Activated T-helper 1 cell treated with Interleukin-2 at 50 U/mL for 16 hours (primary cell): ENCODE results near the gene SMYD5.

Experiments used
- DNase-seq: peaks from one replicate; pipeline ENCODE4 v3.0.0-alpha.2; 2020; ENCODE audit warnings: low read depth

The SMYD5 gene

GRCh38 chr2:73238976-73239375 lies 24.9 kb downstream of the SMYD5 start:
- no peak for DNase-seq

DNA sequence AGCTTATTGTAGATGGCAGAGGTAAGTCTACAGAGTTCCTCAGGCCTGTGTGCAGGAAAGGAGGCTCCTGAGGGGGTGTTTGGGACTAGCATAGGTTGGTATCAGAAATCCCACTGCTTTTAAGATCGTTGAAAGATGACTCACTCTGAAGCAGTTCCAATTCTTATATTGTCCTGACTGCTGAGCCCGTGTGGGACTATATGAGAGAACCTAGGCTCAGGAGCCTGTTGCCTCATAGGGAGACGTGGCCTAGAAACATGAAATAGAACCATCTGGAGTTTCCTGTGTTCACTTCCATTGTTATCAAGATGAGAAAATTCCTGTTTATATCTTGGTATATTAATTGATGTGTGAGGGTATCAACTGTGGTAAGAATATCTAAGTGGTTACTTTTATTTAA lies 25.7 kb downstream of the SMYD5 start:
- no peak for DNase-seq

- no peak for DNase-seq
Measured at GRCh38 chr2:73243884-73244570, 30.0 kb downstream of the SMYD5 start.

GRCh38 chr2:73244580-73244979 lies 30.5 kb downstream of the SMYD5 start:
- DNase-seq, result no peak

GRCh38 chr2:73246850-73247249 lies 32.8 kb downstream of the SMYD5 start:
- no peak for DNase-seq

GRCh38 chr2:73249636-73250035 lies 35.6 kb downstream of the SMYD5 start:
- DNase-seq, result no peak

DNA sequence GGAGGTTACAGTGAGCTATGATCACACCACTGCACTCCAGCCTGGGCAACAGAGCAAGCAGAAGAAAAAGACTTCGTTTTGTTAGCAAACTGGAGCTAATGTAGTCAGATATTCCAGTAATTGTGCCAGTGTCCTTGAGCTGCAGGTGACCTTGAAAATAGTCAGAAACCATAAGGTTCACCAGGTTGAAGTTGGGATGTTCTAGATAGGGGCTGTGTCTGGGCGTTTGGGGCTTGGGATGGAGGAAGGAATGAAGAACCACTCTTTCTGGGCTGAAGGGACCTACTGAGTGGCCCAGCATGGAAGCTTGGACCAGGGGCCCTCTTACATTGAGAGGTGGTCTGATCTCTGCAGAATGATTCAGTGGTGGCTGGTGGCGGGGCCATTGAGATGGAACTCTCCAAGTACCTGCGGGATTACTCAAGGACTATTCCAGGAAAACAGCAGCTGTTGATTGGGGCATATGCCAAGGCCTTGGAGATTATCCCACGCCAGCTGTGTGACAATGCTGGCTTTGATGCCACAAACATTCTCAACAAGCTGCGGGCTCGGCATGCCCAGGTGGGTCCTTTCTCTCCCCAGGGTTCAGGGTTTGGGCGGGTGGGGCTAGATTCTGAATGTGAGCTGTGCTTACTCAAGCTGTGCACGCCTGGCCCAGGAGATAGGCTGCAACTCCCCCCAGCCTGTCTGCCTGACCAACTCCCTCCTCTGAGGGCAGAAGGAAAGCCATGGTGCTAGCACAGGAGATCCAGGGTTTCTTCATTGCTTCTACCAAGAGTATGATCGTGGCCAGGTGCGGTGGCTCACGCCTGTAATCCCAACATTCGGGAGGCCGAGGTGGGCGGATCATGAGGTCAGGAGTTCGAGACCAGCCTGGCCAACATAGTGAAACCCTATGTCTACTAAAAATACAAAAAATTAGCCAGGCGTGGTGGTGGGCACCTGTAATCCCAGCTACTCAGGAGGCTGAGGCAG lies 37.1 kb downstream of the SMYD5 start:
- no peak for DNase-seq

GRCh38 chr2:73252238-73253027 lies 38.4 kb downstream of the SMYD5 start:
- DNase-seq, result no peak

DNA sequence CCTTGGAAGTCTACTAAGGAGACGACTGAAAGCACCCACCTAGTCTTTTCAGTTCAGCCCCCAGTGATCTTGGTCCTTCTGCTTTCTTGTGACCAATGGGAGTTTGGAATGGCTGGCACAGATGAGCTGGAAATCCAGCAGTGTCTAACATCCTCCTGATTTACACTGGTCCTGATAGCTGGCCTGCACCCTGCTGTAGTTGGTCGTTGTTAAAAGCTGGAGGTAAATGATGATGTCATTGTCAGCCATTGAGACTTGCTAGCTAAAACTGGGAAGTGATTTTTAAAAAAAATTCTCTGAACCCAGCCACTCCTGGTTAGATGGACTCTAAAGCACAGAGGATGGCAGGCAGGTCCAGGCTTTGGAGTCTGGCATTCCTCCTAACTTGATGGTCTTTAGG lies 39.4 kb downstream of the SMYD5 start:
- DNase-seq, result no peak

DNA sequence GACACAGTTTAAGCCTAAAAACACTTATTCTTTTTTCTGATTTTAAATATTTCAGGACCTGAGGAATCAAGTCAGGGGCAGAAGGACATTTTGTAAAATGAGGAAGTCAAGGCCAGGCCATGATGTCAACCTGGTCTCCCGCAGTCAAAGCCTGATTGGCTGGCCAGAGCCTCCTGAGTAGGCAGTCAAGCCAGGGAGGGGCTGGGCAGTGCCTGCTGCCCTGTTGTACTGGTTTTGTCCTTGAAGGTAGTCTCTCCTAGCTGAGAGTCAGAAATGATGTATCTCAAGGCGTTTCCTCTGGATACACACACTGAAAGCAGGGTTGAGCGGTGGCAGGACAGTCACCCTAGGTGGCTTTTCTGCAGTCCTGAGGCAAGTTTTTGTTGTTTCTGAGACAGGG lies 39.9 kb downstream of the SMYD5 start:
- DNase-seq, result no peak

DNA sequence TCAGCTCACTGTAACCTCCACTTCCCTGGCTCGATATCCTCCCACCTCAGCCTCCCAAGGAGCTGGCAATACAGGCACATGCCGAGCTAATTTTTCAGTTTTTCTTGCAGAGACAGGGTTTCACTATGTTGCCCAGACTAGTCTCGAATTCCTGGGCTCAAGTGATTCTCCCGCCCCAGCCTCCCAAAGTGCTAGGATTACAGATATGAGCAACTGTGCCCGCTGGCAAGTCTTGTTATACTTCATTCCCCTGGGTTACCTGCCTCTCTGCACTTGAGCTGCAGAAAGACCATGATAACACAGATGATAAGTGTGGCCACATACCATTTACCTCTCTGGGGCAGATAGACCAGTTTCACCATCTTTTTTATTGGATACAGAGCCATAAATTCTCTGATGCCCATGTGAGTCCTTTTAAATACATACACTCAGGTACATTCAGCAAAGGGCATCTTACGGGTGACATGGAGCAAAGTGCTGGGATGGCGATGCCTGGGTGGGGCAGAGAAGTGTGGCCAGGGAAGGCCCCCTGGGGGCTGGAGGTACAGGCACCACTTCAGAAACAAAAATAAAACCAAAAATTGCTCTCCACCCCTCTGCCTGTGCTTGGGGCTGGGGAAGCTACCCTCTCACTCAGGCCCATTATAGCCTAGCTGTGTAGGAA lies 40.4 kb downstream of the SMYD5 start:
- DNase-seq, result no peak

GRCh38 chr2:73255007-73255644 lies 41.1 kb downstream of the SMYD5 start:
- no peak for DNase-seq

DNA sequence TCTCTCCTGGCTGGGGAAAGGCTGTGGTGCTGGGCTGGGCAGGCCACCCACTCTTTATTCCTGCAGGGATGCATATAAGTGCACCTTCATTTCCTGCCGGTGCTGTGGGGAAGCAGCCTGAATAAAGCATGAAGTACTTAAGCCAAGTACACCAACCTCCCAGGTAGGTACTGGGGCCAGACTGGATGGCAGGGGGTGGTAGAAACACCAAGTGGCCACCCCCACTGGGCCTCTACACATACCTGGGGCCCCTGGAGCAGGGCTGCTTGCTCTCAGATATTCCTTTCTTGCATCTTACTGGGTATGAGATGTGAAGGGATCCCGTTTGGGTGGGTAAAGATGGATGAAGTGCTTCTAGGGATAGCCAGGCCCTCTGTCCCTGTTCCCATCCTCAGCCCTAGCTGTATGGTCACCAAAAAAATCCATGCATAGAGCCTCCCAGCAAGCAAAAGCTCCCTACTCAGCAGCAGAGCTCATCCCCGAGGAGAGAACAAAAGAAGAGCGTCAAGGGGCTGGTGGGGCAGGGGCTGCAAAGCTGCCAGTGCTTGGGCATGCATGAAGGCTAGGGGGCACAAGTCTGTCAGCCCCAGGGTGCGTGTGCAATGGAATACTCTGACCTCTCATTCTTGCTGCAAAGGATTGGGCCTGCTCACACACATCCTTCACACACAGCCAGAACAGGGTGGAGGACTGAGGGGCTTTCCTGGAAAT lies 42.0 kb downstream of the SMYD5 start:
- DNase-seq, result no peak

- DNase-seq, result no peak
Measured at GRCh38 chr2:73256618-73256922, 42.5 kb downstream of the SMYD5 start.

- no peak for DNase-seq
Measured at GRCh38 chr2:73257021-73257420, 43.0 kb downstream of the SMYD5 start.

DNA sequence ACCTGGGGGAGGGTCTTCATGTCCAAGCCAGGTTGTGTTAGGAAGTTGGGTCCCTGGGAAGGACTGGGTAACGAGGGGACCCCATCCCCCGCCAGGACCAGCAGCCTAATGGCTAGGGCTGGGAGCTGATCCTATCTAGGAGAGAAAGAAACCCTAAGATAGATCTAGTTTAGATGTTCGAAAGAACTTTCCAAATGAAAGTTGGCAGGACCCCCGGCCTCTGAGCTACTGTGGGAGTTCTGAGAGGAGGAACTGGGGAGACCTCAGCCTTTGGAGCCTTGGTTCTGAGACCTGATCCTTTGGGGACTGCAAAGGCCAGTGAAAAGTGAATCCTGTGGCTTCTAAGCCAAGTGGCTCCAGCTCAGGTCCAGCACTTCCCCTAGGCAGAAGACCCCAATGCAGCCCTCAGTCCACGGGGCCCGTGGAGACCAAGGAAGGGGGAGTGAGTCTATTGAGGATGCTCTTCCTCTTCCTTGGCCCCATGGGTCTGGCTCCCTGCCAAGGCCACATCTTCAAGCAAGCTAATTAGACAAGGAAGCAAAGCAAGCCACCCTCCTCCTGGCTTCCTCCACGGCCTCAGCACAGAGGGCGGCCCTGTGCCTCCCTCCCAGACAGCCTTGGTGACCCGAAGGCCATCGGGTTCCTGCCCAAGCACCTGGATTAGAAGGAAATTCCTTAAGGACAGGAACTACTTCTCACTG lies 43.5 kb downstream of the SMYD5 start:
- DNase-seq, result no peak

DNA sequence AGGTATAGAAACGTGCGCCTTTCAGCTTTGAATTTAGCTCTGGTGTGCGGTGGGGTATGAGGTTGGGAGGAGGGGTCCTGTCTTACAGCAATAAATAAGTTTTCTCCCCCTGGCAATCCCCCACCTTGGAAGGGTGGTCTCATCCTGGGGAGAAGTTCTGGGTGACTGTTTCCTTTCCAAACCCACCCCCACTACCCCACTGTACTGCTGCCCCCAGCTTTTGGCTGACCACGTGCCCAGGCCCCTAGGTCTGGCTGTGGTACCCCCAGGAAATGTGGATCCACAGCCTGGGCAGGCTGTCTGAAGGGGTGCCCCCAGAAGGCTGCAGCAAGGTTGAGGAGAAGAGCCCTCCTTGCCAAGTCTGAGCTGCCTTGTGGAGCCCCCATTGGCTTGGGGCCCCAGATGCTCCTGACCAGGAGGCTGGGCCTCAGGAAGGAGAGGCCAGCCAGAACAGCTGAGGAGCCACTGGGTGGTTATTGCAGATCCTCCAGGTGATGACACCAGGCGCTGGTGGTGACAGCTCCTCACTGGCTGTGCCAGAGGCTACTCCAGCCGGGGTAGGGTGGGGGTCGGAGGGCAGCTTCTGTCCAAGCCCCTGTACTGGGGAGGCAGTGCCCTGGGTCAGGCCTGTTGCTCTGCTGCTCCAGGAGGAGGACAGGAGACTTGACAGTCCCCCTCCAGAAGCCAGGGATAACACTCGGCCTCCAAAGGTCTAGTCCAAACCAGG lies 44.3 kb downstream of the SMYD5 start:
- DNase-seq, result no peak

GRCh38 chr2:73258913-73259215 lies 44.8 kb downstream of the SMYD5 start:
- no peak for DNase-seq

DNA sequence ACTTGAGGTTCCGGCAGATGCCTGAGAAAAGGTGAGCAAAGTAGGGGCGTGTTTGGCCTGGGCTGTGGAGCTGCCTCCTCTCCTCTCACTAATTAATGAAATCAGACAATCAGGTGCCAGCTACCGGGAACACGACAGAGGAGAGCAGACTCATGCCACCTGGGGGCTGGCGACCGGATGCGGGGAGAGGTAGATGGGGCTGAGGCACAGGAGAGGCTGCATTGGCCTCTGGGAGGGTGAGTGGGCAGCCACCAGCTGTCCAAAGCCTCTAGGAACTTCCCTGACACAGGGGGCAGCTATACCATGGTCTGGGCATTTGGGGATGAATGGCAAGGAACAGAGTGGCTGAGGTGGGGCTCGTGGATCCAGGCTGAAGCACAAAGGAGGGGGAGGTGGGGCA lies 45.2 kb downstream of the SMYD5 start:
- no peak for DNase-seq
